Heart left ventricle (tissue), 13 donors: ENCODE data around the gene PDE9A.

Source experiments
- POLR2A ChIP-seq, 2 donors: fragments of 450-650 bp; IDR thresholded peaks; one replicate each; pipeline ENCODE4 v1.6.1; 2017; ENCODE audit warnings: antibody characterized with exemption in 2 of 2, mild to moderate bottlenecking in 2 of 2, moderate library complexity in 2 of 2
- TF ChIP-seq, protein P1 (sequence below), 12 donors: fragments of 200-600 bp; sonication (generic) in 4 of 12; IDR thresholded peaks; one replicate each; pipeline versions ENCODE4 v1.5.0 to v1.8.0; 2018 to 2022; ENCODE audit warnings: antibody characterized with exemption in 12 of 12, mild to moderate bottlenecking in 5 of 12
- donor health status: ischemic (EF 13 %, LVEDD 7.1; RV severe dilation, severe dysfunction).
- donor health status: DM: no; HTN: yes; CAD: no.
- donor health status: DM: no; HTN: no; CAD: no.
- donor health status: ischemic (EF 25% LVEDD 6.9; RV normal size, moderate dysfunction).
- donor health status: ischemic (EF 25% LVEDD 5.7; RV mildly dilated, moderate dysfunction).
- donor health status: ischemic (EF 35%, LVEDD 5.7; RV mildly dilated, moderate dysfunction).
- donor health status: nonischemic (EF 11% LVEDD 7.7; RV severe dilation, severe dysfunction).
- donor health status: DM: yes; HTN: yes; CAD: no.
- donor health status: PGD.
- donor health status: ischemic (EF 29% LVEDD 5.4; RV normal size, mild dysfunction).
- donor health status: nonischemic (EF 23%, LVEDD 6.1; RV moderate dilation, normal function).

DNA sequence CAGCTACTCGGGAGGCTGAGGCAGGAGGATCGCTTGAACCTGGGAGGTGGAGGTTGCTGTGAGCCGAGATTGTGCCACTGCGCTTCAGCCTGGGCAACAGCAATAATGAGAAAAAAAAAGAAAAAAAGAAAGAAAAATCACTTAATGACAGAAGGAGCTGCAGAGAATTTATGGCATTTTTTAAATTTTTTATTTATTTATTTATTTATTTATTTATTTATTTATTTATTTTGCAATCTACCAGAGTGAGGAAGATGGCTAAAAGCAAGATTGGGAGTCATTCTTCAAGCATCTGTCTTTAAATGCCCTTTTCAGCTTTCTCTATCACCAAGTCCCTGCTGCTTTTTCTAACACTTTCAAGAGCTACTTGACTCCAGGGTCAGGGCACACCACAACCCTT, 134.2 kb downstream of the PDE9A start:
- TF ChIP-seq, protein P1, sequence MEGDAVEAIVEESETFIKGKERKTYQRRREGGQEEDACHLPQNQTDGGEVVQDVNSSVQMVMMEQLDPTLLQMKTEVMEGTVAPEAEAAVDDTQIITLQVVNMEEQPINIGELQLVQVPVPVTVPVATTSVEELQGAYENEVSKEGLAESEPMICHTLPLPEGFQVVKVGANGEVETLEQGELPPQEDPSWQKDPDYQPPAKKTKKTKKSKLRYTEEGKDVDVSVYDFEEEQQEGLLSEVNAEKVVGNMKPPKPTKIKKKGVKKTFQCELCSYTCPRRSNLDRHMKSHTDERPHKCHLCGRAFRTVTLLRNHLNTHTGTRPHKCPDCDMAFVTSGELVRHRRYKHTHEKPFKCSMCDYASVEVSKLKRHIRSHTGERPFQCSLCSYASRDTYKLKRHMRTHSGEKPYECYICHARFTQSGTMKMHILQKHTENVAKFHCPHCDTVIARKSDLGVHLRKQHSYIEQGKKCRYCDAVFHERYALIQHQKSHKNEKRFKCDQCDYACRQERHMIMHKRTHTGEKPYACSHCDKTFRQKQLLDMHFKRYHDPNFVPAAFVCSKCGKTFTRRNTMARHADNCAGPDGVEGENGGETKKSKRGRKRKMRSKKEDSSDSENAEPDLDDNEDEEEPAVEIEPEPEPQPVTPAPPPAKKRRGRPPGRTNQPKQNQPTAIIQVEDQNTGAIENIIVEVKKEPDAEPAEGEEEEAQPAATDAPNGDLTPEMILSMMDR (IDR thresholded peaks at IDR 0.05) = no peak
- TF ChIP-seq POLR2A (IDR thresholded peaks at IDR 0.05) = no peak
